Measurements from ENCODE around the gene EYS.

DNA sequence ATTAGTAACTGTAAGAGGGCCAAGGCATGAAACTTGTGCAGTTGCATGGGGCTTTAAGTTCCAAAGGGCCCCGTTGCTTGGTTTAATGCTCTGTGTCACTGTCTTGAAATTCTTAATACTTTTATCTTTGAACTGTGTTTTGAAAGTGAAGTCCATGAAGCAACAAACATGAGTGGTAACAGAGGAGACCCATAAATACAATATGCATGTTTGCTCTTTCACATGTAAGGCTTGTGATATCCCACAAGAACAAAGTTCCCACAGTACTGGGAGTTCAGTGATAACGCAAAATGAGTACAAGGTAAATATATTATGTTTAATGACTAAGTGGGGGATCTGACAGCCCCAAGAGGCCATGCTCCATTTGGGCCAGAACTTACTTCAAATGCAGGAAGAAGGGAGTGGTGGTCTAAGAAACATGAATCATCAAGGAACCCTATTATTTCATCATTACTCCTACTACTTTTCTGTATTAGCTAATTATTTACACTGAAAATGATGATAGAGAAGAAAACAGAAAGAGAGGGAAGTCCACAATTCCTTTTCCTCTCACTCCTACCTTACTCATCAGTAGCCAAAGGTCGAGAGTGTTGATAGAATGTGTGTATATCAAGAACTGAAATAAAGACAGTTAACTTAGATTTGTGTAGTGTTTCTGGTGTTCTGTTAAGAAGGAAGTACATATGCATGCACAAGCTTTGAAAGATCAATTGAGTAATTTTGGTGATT is 1914.1 kb downstream of the EYS start:
- TF ChIP-seq, protein P1, sequence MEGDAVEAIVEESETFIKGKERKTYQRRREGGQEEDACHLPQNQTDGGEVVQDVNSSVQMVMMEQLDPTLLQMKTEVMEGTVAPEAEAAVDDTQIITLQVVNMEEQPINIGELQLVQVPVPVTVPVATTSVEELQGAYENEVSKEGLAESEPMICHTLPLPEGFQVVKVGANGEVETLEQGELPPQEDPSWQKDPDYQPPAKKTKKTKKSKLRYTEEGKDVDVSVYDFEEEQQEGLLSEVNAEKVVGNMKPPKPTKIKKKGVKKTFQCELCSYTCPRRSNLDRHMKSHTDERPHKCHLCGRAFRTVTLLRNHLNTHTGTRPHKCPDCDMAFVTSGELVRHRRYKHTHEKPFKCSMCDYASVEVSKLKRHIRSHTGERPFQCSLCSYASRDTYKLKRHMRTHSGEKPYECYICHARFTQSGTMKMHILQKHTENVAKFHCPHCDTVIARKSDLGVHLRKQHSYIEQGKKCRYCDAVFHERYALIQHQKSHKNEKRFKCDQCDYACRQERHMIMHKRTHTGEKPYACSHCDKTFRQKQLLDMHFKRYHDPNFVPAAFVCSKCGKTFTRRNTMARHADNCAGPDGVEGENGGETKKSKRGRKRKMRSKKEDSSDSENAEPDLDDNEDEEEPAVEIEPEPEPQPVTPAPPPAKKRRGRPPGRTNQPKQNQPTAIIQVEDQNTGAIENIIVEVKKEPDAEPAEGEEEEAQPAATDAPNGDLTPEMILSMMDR (IDR thresholded peaks at IDR 0.05): no peak
- TF ChIP-seq GATA2 (CRISPR knock-in tag; IDR thresholded peaks at IDR 0.05) (no peak), SIN3A (IDR thresholded peaks at IDR 0.05; ENCODE audit: borderline replicate concordance, low read depth, low read length) (no peak), RCOR1 (IDR thresholded peaks at IDR 0.05; ENCODE audit: low read length) (no peak), CHD2 (IDR thresholded peaks at IDR 0.05; ENCODE audit: low read length, partially characterized antibody) (no peak), TAF1 (IDR thresholded peaks at IDR 0.05; ENCODE audit: borderline replicate concordance, low read depth, low read length) (no peak), EP300 (IDR thresholded peaks at IDR 0.05; ENCODE audit: borderline replicate concordance in 1 of 2, low read depth in 1 of 2, low read length in 1 of 2) (no peak), POLR2AphosphoS5 (IDR thresholded peaks at IDR 0.05; ENCODE audit: low read depth, low read length) (no peak), ELF1 (IDR thresholded peaks at IDR 0.05) (no peak), TEAD4 (IDR thresholded peaks at IDR 0.05; ENCODE audit: borderline replicate concordance, insufficient read depth) (no peak), FOXJ3 (CRISPR knock-in tag; IDR thresholded peaks at IDR 0.05) (no peak)
- TF ChIP-seq, protein P2, sequence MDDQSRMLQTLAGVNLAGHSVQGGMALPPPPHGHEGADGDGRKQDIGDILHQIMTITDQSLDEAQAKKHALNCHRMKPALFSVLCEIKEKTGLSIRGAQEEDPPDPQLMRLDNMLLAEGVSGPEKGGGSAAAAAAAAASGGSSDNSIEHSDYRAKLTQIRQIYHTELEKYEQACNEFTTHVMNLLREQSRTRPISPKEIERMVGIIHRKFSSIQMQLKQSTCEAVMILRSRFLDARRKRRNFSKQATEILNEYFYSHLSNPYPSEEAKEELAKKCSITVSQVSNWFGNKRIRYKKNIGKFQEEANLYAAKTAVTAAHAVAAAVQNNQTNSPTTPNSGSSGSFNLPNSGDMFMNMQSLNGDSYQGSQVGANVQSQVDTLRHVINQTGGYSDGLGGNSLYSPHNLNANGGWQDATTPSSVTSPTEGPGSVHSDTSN (IDR thresholded peaks at IDR 0.05): no peak
- TF ChIP-seq, protein P3, sequence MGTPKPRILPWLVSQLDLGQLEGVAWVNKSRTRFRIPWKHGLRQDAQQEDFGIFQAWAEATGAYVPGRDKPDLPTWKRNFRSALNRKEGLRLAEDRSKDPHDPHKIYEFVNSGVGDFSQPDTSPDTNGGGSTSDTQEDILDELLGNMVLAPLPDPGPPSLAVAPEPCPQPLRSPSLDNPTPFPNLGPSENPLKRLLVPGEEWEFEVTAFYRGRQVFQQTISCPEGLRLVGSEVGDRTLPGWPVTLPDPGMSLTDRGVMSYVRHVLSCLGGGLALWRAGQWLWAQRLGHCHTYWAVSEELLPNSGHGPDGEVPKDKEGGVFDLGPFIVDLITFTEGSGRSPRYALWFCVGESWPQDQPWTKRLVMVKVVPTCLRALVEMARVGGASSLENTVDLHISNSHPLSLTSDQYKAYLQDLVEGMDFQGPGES (IDR thresholded peaks at IDR 0.05; ENCODE audit: low read depth, low read length): no peak
- TF ChIP-seq, protein P4, sequence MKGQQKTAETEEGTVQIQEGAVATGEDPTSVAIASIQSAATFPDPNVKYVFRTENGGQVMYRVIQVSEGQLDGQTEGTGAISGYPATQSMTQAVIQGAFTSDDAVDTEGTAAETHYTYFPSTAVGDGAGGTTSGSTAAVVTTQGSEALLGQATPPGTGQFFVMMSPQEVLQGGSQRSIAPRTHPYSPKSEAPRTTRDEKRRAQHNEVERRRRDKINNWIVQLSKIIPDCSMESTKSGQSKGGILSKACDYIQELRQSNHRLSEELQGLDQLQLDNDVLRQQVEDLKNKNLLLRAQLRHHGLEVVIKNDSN (IDR thresholded peaks at IDR 0.05; ENCODE audit: borderline replicate concordance, low read depth): no peak

All from SK-N-SH (cell line).